Stimulated activated CD4-positive, alpha-beta T cell treated with anti-CD3 and anti-CD28 coated beads, TNF-alpha, amount 100 ng/mL, for 4 hours (primary cell): ENCODE results near the gene TOPBP1.

Experiments used
- DNase-seq, 3 experiments: peaks; one replicate each; pipeline ENCODE4 v3.0.0-alpha.2; 2020; ENCODE audit warnings: low read depth in 3 of 3

Gene TOPBP1

GRCh38 chr3:133608388-133608787 is 53.4 kb downstream of the TOPBP1 start:
- DNase-seq, result no peak

DNA sequence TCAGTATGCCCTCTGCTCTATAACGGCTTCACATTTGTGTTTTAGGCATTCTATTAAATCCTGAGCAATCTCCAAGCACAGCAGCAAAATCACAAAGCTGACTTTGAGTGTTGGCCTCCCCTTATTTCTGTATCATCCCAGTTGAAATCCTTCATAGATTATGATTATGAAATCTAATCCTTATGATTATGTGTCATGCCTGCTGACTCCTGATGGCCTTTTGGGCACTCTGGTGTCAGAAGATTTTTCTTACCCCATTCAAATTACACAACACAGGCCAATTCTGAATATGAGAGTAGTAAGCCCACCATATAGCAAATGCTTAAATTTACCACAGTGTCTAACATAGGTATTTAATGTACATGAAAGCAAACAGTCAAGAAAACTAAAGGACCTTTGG is 53.9 kb downstream of the TOPBP1 start:
- no peak for DNase-seq

DNA sequence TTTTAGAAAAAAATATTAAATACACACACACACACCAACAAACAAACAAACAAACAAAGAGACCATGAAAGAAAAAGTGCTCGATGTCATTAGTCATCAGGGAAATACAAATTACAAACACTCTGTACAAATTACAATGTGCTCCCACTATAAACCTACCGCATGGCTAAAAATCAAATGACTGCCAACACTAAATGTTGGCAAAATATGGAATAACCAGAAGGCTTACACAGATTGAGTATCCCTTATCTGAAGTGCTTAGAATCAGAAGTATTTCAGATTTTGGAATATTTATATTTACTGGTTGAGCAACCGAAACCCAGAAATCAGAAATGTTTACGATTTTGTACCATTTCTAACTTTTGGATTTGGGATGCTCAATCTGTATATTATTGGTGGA is 54.8 kb downstream of the TOPBP1 start:
- DNase-seq, result no peak

GRCh38 chr3:133606342-133606741 is 55.4 kb downstream of the TOPBP1 start:
- DNase-seq, result no peak

DNA sequence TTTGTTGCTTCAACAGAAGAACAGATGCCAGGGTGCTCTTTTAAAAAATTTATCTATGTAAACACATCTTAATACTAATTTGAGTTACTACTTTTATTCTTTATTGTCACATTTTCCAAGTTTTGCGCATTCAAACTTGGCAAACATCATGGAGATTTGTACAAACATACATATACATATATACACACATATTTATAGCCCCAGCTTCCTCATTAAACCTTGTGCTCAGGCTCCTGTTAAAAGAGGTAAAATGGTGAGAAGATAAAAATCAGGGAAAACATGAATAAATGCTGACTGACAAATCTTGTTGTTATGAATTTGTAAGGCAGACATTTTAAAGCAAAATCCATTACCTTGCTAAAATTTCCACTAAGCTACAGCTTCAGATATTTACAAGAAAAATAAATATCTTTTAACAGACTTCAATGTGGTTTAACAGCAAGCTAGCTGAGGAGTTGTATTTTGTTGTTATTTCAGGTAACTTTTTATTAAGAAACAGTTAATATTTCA is 61.1 kb downstream of the TOPBP1 start:
- no peak for DNase-seq

- DNase-seq, result no peak
Measured at GRCh38 chr3:133599280-133599679, 62.5 kb downstream of the TOPBP1 start.

DNA sequence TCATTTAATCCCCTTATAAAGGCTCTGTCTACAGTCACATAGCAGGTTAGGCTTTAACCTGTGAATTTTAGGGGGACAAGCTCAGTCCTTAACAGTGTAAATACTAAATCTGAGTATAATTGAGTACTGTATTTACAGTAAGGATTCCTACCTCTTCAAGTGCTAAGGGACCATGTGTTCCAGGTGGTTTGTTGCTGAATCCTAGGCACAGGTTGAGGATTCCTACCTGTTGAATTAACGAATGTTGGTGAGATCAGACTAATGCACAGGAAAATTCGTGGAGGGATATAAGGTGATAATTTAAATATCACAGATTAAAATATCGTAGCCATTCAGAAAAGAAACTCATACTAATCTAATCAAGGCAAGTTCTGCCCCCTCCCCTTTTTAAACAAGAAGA is 63.3 kb downstream of the TOPBP1 start:
- no peak for DNase-seq

DNA sequence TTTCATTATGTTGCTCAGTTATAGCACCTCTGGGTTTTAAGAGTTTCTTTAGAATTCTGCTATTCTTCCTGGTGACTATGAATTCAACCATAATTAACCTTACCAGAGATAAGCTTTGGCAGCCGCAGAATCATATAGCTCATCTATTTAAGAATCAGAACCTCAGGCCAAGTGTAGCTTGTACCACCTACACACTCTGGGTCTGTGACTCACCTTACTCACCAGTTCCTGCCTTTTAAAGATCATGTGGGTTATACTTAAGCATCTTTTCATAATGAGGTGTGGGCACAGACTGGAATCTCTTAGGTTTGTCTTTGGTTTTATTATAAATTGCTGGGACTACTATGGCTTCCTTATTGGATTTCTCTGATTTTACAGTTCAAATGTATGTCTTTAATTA is 66.4 kb downstream of the TOPBP1 start:
- DNase-seq, result no peak

GRCh38 chr3:133593243-133593642 is 68.5 kb downstream of the TOPBP1 start:
- no peak for DNase-seq

GRCh38 chr3:133592843-133593242 is 68.9 kb downstream of the TOPBP1 start:
- DNase-seq, result no peak

GRCh38 chr3:133591271-133591742 is 70.4 kb downstream of the TOPBP1 start:
- no peak for DNase-seq

DNA sequence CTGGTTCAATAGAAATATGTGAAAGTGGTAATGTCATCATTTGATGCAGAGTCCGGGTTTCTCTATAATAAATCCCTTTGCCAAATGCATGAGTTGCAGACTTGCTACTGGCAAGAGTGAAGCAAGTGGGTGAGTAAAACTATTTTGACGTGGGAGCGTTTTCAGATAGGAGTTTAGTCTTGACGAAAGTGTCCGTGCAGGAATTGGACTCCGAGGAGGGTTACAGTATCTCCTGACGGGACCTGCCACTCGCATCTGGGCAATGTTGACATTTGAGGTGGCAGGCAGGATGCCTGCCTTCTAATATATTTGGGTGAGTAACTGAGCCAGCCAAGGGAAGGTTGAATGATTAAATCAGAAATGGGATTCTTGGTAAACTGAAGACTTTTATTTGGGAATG is 72.2 kb downstream of the TOPBP1 start:
- DNase-seq, result no peak

DNA sequence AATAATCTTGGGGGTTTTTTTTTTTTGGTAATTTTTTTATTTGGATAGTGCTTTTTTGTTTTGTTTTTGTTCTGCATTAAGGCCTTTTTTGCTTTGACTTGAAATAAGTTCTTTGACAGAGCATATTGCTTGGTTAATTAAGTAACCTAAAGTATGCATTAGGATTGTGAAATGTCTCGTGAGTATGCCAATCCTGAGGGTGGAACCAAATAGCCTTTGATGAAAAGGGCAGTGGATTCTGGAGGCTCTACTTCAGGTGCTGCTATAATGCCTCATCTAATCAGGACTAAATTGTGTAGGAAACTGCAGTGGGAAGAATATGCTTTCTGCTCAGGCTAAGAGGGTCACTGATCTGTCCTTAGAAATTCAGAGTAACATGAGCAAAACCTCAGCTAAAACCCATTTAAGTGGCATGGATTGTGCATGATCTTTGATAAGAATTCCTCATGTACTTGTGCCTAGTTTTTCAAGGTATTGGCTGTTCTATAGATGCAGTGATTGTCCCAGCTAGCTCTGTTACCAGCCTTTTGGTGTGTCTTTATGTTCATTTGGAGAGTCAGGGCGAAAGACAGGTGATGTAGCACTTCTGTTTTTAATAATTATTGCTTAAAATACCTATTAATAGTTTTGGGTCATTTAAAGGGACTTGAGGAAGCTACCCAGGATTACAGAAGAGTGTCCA is 72.8 kb downstream of the TOPBP1 start:
- DNase-seq, result no peak

- no peak for DNase-seq
Measured at GRCh38 chr3:133588035-133588434, 73.7 kb downstream of the TOPBP1 start.

- DNase-seq, result no peak
Measured at GRCh38 chr3:133583396-133583795, 78.3 kb downstream of the TOPBP1 start.

GRCh38 chr3:133578548-133579191 is 83.1 kb downstream of the TOPBP1 start:
- DNase-seq, result no peak

GRCh38 chr3:133576169-133576568 is 85.6 kb downstream of the TOPBP1 start:
- no peak for DNase-seq

- no peak for DNase-seq
Measured at GRCh38 chr3:133575086-133575485, 86.7 kb downstream of the TOPBP1 start.

DNA sequence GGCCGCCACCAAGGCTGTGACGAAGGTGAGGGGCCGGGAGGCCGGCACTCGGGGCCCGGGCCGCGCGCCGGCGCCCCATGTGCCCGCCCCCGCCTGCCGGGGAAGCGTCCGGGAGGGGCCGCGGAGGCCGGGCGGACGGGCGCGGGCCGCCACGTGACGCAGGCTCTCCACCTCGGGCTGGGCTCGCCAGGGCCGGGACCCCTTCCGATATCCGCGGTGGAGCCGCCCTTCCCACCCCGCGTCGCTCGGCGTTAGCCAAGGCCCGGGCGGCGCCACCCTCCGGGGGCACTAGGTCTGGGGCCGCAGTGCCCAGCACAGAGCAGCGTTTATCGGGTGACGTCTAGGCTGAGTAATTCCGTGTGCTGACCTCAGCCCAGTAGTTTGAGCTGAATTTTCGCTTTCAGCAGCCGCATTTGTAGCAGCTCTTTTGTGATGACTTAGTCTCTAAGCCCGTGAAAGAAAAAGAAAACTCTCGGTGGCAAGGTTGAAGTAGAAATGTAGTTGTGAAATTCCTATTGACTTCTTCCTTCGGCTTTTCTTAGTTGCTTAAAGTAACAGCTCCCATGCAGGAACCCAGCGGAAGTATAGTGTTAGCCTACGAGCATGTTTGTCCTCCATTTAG is 87.4 kb downstream of the TOPBP1 start:
- DNase-seq, result peak; percentile 28 to 52 (median 48)

DNA sequence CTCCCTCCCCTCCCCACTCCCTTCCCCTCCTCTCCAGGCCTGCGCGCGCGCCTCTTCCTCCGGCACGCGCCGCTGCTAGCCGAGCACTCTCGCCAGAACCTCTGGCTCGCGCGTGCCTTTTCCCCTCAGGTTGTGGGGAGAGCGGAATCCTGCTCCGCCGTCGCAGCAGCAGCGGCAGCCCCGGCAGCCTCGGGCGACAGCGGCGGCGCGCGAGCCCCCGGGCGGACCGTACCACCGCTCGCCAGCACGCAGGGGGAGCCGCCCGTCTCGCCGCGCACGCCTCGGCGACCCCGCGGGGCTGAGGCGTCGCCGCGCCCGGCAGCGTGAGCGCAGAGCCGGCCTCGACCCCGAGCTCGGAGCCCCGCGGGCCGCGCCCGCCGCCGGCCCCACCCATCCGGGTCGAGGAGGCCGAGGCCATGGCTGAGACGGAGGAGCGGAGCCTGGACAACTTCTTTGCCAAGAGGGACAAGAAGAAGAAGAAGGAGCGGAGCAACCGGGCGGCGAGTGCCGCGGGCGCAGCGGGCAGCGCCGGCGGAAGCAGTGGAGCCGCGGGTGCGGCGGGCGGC is 88.0 kb downstream of the TOPBP1 start, which contains the start of gene CDV3:
Gene CDV3, plus strand, starts transcription at position 58 of the 566 bp plus-strand sequence. Its CDS starts 359 bp downstream, at position 417.
- no peak for DNase-seq

DNA sequence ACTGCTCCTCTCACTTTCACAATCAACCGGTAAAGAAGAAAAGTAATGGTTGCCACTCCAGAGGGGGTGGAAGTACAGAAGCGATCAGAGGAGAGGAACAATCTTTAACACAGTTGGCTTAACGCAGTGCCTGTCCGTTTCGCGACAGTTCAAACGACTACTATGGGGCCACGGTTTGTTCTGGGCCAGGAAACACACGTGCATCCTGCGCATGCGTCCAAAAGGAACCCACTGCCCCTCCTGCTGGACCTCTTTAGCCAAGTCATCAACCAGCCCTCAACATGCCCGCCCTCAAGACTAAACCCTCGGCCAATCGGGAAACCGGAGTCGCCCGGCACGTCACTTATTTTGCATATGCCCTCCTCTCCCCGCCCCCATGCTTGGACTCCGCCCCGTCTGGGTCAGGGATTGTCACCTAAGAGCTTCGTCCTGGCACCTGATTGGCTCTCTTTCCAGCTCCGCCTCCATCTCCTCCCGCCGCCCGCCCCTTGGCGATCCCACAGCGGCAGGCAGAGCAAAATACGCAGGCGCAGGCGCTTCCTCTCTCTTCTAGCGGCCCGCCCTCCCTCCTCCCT is 88.6 kb downstream of the TOPBP1 start:
- peak; percentile 99 to 100 (median 100) for DNase-seq
